ENCODE results near the gene COMMD1.
"Not testable (repeated sequence)": the region's sequence is repeated elsewhere in the genome, so short reads cannot be mapped to it uniquely, and the experiment has no call there.

The COMMD1 gene

GRCh38 chr2:62158444-62159121 is 253.1 kb downstream of the COMMD1 start:
- Mint-ChIP-seq H3K4me1 (ENCODE audit: low read depth) (peaks cover 7% of the 10 kb centered on the region), H3K9me3 (no peaks in the 10 kb centered on the region), H3K4me3 (no peak overlapping the region), H3K27ac (no peak overlapping the region), H3K36me3 (ENCODE audit: low read depth) (no peaks in the 10 kb centered on the region), H3K27me3 (no peaks in the 10 kb centered on the region)

DNA sequence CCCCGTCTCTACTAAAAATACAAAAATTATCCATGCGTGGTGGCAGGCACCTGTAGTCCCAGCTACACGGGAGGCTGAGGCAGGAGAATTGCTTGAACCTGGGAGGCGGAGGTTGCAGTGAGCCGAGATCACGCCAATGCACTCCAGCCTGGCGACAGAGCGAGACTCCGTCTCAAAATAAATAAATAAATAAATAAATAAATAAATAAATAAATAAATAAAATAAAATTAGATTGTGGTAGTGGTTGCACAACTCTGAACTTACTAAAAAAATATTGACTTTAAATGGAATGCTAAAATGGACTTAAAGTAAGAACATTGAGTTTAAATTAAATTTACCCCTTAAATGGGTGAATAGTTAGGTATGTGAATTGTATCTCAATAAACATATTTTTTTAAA is 255.2 kb downstream of the COMMD1 start:
- H3K27me3 Mint-ChIP-seq; H3K4me1 Mint-ChIP-seq (ENCODE audit: low read depth); H3K36me3 Mint-ChIP-seq (ENCODE audit: low read depth); H3K4me3 Mint-ChIP-seq; H3K27ac Mint-ChIP-seq; H3K9me3 Mint-ChIP-seq: not testable (repeated sequence)

- H3K27ac Mint-ChIP-seq, result no peak overlapping the region
- H3K4me1 Mint-ChIP-seq (ENCODE audit: low read depth), result peaks cover 7% of the 10 kb centered on the region
- H3K9me3 Mint-ChIP-seq, result no peaks in the 10 kb centered on the region
- H3K36me3 Mint-ChIP-seq (ENCODE audit: low read depth), result no peaks in the 10 kb centered on the region
- no peak overlapping the region for H3K4me3 Mint-ChIP-seq
- no peaks in the 10 kb centered on the region for H3K27me3 Mint-ChIP-seq
Observed at GRCh38 chr2:62163106-62163831, 257.8 kb downstream of the COMMD1 start.

- H3K27me3 Mint-ChIP-seq, result no peaks in the 10 kb centered on the region
- no peak overlapping the region for H3K27ac Mint-ChIP-seq
- H3K4me1 Mint-ChIP-seq (ENCODE audit: low read depth), result peaks cover 7% of the 10 kb centered on the region
- no peaks in the 10 kb centered on the region for H3K9me3 Mint-ChIP-seq
- H3K4me3 Mint-ChIP-seq, result no peak overlapping the region
- H3K36me3 Mint-ChIP-seq (ENCODE audit: low read depth), result no peaks in the 10 kb centered on the region
Observed at GRCh38 chr2:62163834-62164233, 258.4 kb downstream of the COMMD1 start.

DNA sequence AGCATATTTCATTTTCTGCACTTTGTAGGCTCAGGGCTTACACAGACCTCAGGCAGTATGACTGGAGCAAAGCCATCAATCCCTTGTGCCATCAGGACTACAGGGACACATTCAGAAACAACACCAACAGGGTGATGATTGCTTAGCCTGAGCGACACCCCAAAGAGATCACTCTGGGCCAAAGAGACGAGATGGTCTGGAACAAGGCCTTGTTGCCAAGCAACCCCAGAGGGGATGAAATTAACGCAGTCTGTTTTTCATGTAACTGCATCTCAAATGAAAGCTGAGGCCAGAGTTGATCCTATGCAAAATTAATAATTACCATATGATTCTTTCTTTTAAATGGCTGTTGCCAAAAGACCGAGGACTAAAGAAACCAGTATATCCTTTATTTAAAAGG is 270.3 kb downstream of the COMMD1 start:
- Mint-ChIP-seq H3K27me3 (no peaks in the 10 kb centered on the region), H3K4me1 (ENCODE audit: low read depth) (no peaks in the 10 kb centered on the region), H3K4me3 (no peak overlapping the region)

DNA sequence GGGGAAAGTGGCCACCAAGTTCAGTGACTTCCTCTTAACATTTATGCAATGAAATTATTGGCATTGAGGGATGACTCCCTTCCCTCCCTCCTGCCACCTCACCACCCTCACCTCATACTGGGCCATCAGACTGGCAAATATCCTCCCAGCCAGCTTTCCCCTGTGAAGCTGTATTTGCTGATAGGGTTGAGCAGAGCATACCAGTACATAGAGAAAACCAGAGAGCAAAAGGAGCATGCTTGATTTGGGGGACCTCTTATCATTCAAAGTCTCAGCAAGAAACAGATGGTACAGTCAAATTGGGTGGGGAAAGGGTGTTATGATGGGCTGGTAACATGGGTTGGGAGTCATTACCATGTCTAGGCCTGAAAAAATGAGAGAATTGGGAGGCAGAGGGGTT is 271.3 kb downstream of the COMMD1 start:
- Mint-ChIP-seq H3K36me3 (ENCODE audit: low read depth) (no peaks in the 10 kb centered on the region), H3K27me3 (no peaks in the 10 kb centered on the region), H3K4me3 (no peak overlapping the region), H3K27ac (no peak overlapping the region), H3K4me1 (ENCODE audit: low read depth) (peaks cover 9% of the 10 kb centered on the region), H3K9me3 (no peaks in the 10 kb centered on the region)

More for the DNA sequence above, 270.3 kb downstream of the COMMD1 start:
- Mint-ChIP-seq H3K9me3 (no peaks in the 10 kb centered on the region), H3K27ac (no peak overlapping the region), H3K36me3 (ENCODE audit: low read depth) (no peaks in the 10 kb centered on the region)

DNA sequence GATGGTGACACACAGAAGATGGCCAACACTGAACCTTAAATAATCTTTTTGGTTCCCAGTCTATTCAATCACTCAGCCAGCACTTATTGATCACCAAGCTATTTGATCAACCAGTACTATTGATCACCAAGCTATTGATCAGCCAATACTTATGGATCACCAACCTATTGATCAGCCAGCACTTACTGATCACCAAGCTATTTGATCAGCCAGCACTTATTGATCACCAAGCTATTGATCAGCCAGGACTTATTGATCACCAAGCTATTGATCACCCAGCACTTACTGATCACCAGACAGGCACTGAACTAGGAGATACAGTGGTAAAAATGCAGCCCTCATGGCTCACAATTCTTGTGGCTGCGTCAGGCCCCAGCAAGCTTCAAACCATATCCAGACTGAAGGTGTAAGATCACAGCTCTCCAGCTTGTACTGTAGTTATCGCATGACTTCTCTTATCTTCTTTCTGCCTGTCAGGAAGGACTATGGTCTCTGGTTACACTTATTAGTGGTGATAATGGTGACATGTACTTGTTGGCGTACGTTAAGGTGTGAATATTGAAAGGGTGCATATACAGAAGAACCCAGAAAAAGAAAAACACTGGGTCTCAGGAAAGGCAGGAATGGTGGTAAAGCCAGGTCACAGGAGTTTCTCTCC is 272.0 kb downstream of the COMMD1 start:
- H3K36me3 Mint-ChIP-seq (ENCODE audit: low read depth), result no peaks in the 10 kb centered on the region
- no peak overlapping the region for H3K27ac Mint-ChIP-seq
- H3K9me3 Mint-ChIP-seq, result no peaks in the 10 kb centered on the region

DNA sequence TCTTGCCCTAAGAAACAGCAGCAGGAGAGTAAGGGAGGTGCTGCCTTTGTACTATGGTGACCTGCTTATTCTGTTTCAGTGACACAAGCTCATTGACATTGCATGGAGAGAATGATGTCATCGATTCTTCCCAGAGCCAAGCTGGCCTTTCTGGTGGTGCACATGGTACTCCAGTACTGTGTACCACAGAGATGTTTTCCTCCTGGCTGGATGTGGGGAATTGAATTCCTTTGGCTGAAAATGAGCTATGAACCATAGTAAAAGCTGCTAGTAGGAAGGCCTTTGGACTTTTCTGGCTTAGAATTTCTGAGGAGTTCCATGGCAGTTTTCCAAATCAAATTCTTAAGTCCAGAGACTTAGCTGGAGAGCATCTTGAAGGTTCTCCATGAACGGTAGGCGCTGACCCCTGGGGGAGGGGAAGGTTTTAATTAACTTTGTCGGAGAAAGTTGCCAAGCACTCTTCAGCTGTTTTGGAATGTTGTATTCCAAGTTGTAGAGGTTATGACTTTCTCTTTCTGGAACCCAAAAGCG is 273.3 kb downstream of the COMMD1 start:
- H3K4me3 Mint-ChIP-seq, result no peak overlapping the region
- H3K27ac Mint-ChIP-seq, result no peak overlapping the region
- H3K4me1 Mint-ChIP-seq (ENCODE audit: low read depth), result peaks cover 14% of the 10 kb centered on the region
- no peaks in the 10 kb centered on the region for H3K9me3 Mint-ChIP-seq
- H3K27me3 Mint-ChIP-seq, result no peaks in the 10 kb centered on the region
- H3K36me3 Mint-ChIP-seq (ENCODE audit: low read depth), result no peaks in the 10 kb centered on the region

More for the DNA sequence above, 272.0 kb downstream of the COMMD1 start:
- peaks cover 14% of the 10 kb centered on the region for H3K4me1 Mint-ChIP-seq (ENCODE audit: low read depth)
- H3K4me3 Mint-ChIP-seq, result no peak overlapping the region
- no peaks in the 10 kb centered on the region for H3K27me3 Mint-ChIP-seq

- H3K4me1 Mint-ChIP-seq (ENCODE audit: low read depth), result peaks cover 14% of the 10 kb centered on the region
Observed at GRCh38 chr2:62180975-62181374, 275.5 kb downstream of the COMMD1 start.

GRCh38 chr2:62181843-62182242 is 276.4 kb downstream of the COMMD1 start:
- Mint-ChIP-seq H3K9me3 (no peaks in the 10 kb centered on the region), H3K36me3 (ENCODE audit: low read depth) (no peaks in the 10 kb centered on the region), H3K27ac (no peak overlapping the region), H3K27me3 (no peaks in the 10 kb centered on the region), H3K4me3 (no peak overlapping the region), H3K4me1 (ENCODE audit: low read depth) (peaks cover 14% of the 10 kb centered on the region)

More at GRCh38 chr2:62180975-62181374, 275.5 kb downstream of the COMMD1 start:
- H3K27me3 Mint-ChIP-seq, result no peaks in the 10 kb centered on the region
- H3K4me3 Mint-ChIP-seq, result no peak overlapping the region
- H3K36me3 Mint-ChIP-seq (ENCODE audit: low read depth), result no peaks in the 10 kb centered on the region
- H3K9me3 Mint-ChIP-seq, result no peaks in the 10 kb centered on the region
- no peak overlapping the region for H3K27ac Mint-ChIP-seq

DNA sequence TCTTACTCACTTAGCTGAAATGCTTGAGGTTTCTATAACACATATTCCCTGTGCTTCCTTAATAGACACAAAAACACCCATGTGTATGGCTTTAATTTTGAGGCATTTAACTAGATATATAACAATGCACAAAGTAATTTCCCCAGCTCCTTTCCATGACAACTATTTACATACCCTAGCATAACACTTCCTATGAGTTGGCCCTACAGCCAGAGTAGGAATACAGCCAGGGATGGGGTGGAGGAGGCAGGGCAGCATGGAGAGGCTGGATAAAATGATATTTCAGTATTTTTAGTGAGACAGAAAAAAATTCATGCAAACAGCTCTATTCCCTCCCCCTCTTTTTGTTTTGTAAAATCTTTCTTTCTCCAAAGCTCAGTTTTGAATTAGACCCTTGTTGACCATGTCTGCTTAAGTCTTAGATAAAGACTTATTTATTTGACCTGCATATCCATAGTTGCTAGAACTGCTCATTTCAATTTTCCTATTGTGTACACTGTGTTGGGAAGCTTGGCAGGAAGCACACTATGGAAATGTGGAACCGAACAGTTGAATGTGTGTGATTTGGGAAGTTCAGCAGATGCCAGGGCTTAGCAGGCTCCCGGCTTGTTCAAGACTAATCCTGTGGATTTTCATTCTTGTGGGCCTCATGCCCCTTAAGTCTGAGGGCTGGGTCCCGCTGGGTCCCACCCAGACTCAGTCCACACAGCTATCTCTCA is 279.2 kb downstream of the COMMD1 start:
- Mint-ChIP-seq H3K27ac (no peak overlapping the region), H3K36me3 (ENCODE audit: low read depth) (no peaks in the 10 kb centered on the region), H3K4me3 (no peak overlapping the region), H3K4me1 (ENCODE audit: low read depth) (peaks cover 14% of the 10 kb centered on the region), H3K27me3 (no peaks in the 10 kb centered on the region), H3K9me3 (no peaks in the 10 kb centered on the region)

Data from stimulated activated naive CD8-positive, alpha-beta T cell treated with anti-CD3 and anti-CD28 coated beads, Interleukin-15, Interleukin-2, amounts not matched to agents 100 ng/mL and 50 ng/mL, for 24 hours (primary cell).